Liver (tissue), 9 donors: Measurements from ENCODE around the gene EXOC6B. TPM values are rescaled to one million over a fixed set of nuclear protein-coding genes. Genes with fewer than 3 reads are reported as not detected.

Experiments used
- DNase-seq: peaks from one replicate; pipeline ENCODE4 v3.0.0-alpha.2; 2017; ENCODE audit warnings: low spot score
- H3K27ac ChIP-seq, 2 donors: one replicate each; pipeline ENCODE4 v1.7.0; 2013; ENCODE audit warnings: inconsistent platforms in 2 of 2, low read length in 2 of 2, control low read depth in 1 of 2, low read depth in 1 of 2, mild to moderate bottlenecking in 1 of 2
- H3K27me3 ChIP-seq, 4 donors: one replicate each; pipeline versions ENCODE4 v1.6.1 to v1.7.0; 2013; ENCODE audit warnings: low read length in 3 of 4, inconsistent platforms in 1 of 4, mild to moderate bottlenecking in 1 of 4, moderate library complexity in 1 of 4; ENCODE audit not compliant: control insufficient read depth in 4 of 4, insufficient read depth in 4 of 4
- H3K36me3 ChIP-seq, 4 donors: one replicate each; pipeline versions ENCODE4 v1.6.1 to v1.7.0; 2013; ENCODE audit warnings: low read length in 3 of 4, mild to moderate bottlenecking in 3 of 4, low read depth in 1 of 4, moderate library complexity in 1 of 4; ENCODE audit not compliant: control insufficient read depth in 4 of 4, insufficient read depth in 3 of 4
- H3K4me1 ChIP-seq, 4 donors: one replicate each; pipeline versions ENCODE4 v1.6.1 to v1.7.0; 2013; ENCODE audit warnings: low read length in 3 of 4, mild to moderate bottlenecking in 3 of 4, moderate library complexity in 1 of 4; ENCODE audit not compliant: control insufficient read depth in 4 of 4, insufficient read depth in 4 of 4
- H3K4me3 ChIP-seq, 3 donors: one replicate each; pipeline versions ENCODE4 v1.6.1 to v1.7.0; 2013; ENCODE audit warnings: low read length in 3 of 3, control low read depth in 1 of 3, low read depth in 1 of 3, mild to moderate bottlenecking in 1 of 3
- H3K9ac ChIP-seq, 2 donors: one replicate each; pipeline ENCODE4 v1.7.0; 2013; ENCODE audit warnings: low read length in 2 of 2, mild to moderate bottlenecking in 2 of 2, moderate library complexity in 2 of 2, control low read depth in 1 of 2, low read depth in 1 of 2
- H3K9me3 ChIP-seq, 4 donors: one replicate each; pipeline versions ENCODE4 v1.6.1 to v1.7.0; 2013; ENCODE audit warnings: low read length in 3 of 4; ENCODE audit not compliant: control insufficient read depth in 4 of 4
- EGR1 ChIP-seq, 2 donors: IDR thresholded peaks; 2 replicates each; pipeline ENCODE4 v1.6.1; 2016 to 2018; ENCODE audit warnings: antibody characterized with exemption in 2 of 2, low read depth in 2 of 2
- FOXA1 ChIP-seq: IDR thresholded peaks from 2 replicates; pipeline ENCODE4 v1.6.1; 2016; ENCODE audit warnings: antibody characterized with exemption
- FOXA2 ChIP-seq: IDR thresholded peaks from 2 replicates; pipeline ENCODE4 v1.6.1; 2016; ENCODE audit warnings: antibody characterized with exemption
- HNF4A ChIP-seq, 2 donors: conservative IDR thresholded peaks; 2 replicates each; pipeline ENCODE4 v1.6.1; 2016; ENCODE audit warnings: antibody characterized with exemption in 2 of 2, mild to moderate bottlenecking in 2 of 2
- HNF4G ChIP-seq: IDR thresholded peaks from 2 replicates; pipeline ENCODE4 v1.6.1; 2016; ENCODE audit warnings: antibody characterized with exemption
- JUND ChIP-seq, 2 donors: IDR thresholded peaks; 2 replicates each; pipeline ENCODE4 v1.6.1; 2016; ENCODE audit warnings: antibody characterized with exemption in 2 of 2
- RAD21 ChIP-seq, 2 donors: IDR thresholded peaks; 2 replicates each; pipeline ENCODE4 v1.6.1; 2016; ENCODE audit warnings: antibody characterized with exemption in 2 of 2, mild to moderate bottlenecking in 2 of 2
- RXRA ChIP-seq, 2 donors: IDR thresholded peaks; 2 replicates each; pipeline ENCODE4 v1.6.1; 2017 to 2018; ENCODE audit warnings: antibody characterized with exemption in 2 of 2, mild to moderate bottlenecking in 1 of 2
- SP1 ChIP-seq: IDR thresholded peaks from 2 replicates; pipeline ENCODE4 v1.6.1; 2018; ENCODE audit warnings: antibody characterized with exemption, mild to moderate bottlenecking
- TAF1 ChIP-seq: conservative IDR thresholded peaks from 2 replicates; pipeline ENCODE4 v1.6.1; 2016; ENCODE audit warnings: antibody characterized with exemption, mild to moderate bottlenecking
- WGBS: extraction: QIAGEN DNeasy Blood & Tissue Kit; methylation state at CpG from one replicate; pipeline ENCODE4 v1.1.7; 2013; 5-methylcytosine and 5-hydroxymethylcytosine counted together
- polyA plus RNA-seq, 2 donors: library from polyadenylated mRNA; stranded (reverse) in 1 of 2; unstranded in 1 of 2; fragments of 200-250 nt in 1 of 2; fragments of >200 nt in 1 of 2; fragmentation: Nextera tagmentation in 1 of 2; extraction: Ambion mirVana in 1 of 2; gene quantifications; one replicate each; pipeline versions ENCODE4 v1.2.1 to v1.2.3, GENCODE V29; 2013 to 2015
- total RNA-seq, 2 donors: library from RNA; depleted of rRNA; stranded (reverse); fragments of >200 nt; gene quantifications; one replicate each; pipeline ENCODE4 v1.2.3, GENCODE V29; 2014
- TF ChIP-seq, protein P1 (sequence below): fragments of 150-350 bp; IDR thresholded peaks from 2 replicates; pipeline ENCODE4 v1.5.1; 2017; ENCODE audit warnings: improper control_type of control experiment, low read depth, low read length; ENCODE audit not compliant: missing input control
- TF ChIP-seq, protein P2 (sequence below): IDR thresholded peaks from 2 replicates; pipeline ENCODE4 v1.6.1; 2016; ENCODE audit warnings: antibody characterized with exemption
- donor health status: healthy.
- donor health status: healthy.
- donor health status: healthy.
- donor health status: healthy.
- donor health status: healthy.

The EXOC6B gene
- total and polyA plus RNA-seq, 4 donors = 1.7 to 9.5 (median 5.5) TPM

DNA sequence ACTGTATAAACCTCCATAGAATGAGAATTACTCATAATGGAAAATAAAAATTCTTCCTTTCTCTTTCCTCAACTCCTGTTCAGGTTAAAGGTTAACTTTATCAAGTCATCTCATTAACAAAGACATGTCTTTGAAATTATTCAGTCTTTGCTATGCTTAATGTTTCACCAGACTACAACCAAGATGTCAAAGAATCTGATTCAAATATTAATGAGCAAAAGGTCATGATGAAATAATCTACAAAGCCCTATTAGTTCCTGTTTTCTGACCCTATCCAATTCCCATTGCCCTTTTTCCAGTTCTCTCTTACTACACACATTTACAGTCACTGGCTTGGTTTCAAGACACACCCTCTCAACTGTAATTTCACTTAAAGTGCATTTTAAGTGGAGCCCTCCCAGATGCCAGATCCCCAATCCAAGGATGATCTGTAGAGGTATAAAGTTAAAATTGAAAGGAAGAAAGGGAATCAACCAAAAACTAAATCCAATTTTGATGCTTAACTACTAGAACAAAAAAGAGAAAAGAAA lies 431.2 kb downstream of the EXOC6B start (continued):
- TF ChIP-seq HNF4A (conservative IDR thresholded peaks at IDR 0.05) (no peak), FOXA1 (no peak), EGR1 (IDR thresholded peaks at IDR 0.05; ENCODE audit: low read depth in 2 of 2) (no peak)

DNA sequence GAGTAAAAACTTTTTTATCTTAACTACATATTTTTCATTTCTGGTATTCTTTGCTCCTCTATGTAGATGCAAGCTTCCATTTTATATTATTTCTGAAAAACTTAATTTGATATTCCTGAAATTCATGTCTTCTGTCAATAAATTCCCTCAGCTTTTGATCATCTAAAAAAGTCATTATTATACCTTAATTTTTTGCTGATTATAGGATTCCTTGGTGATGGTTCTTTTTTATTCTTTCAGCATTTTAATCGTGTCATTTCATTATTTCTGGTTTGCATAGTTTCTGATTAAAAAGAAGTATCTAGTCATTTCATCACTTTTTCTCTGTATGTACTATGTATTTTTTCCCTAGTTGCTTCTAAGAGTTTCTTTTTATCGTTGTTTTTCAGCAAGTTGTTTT lies 436.4 kb downstream of the EXOC6B start:
- Histone ChIP-seq H3K9ac (no peak overlapping the region), H3K4me3 (no peak overlapping the region), H3K27ac (no peak overlapping the region), H3K27me3 (no peaks in the 10 kb centered on the region), H3K9me3 (peaks cover 3 to 6% (median 4%) of the 10 kb centered on the region in 4 donors), H3K36me3 (peaks cover 0 to 2% (median 0%) of the 10 kb centered on the region in 4 donors), H3K4me1 (no peaks in the 10 kb centered on the region)
- TF ChIP-seq SP1 (no peak), TAF1 (no peak), EGR1 (IDR thresholded peaks at IDR 0.05; ENCODE audit: low read depth in 2 of 2) (no peak), RXRA (IDR thresholded peaks at IDR 0.05) (no peak), JUND (IDR thresholded peaks at IDR 0.05) (no peak)
- TF ChIP-seq, protein P1, sequence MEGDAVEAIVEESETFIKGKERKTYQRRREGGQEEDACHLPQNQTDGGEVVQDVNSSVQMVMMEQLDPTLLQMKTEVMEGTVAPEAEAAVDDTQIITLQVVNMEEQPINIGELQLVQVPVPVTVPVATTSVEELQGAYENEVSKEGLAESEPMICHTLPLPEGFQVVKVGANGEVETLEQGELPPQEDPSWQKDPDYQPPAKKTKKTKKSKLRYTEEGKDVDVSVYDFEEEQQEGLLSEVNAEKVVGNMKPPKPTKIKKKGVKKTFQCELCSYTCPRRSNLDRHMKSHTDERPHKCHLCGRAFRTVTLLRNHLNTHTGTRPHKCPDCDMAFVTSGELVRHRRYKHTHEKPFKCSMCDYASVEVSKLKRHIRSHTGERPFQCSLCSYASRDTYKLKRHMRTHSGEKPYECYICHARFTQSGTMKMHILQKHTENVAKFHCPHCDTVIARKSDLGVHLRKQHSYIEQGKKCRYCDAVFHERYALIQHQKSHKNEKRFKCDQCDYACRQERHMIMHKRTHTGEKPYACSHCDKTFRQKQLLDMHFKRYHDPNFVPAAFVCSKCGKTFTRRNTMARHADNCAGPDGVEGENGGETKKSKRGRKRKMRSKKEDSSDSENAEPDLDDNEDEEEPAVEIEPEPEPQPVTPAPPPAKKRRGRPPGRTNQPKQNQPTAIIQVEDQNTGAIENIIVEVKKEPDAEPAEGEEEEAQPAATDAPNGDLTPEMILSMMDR = no peak
- 95% methylated on average over 2 of the region's 2 CpGs for WGBS
- no peak for DNase-seq

DNA sequence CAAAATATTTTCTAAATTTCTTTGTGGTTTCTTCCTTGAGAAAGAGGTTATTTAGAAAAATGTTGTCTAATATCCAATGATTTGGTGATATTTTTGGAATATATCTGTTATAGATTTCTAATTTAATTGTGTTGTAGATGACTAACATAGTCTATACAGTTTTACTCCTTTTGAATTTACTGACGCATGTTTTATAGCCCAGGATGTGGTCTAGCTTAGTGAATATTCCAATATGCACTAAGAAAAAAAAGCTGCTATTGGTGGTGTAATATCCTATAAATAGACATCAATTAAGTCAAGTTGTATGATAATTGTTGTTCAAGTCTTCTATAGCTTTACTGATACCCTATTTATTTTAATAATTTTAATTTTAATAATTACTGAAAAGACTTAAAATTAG lies 437.6 kb downstream of the EXOC6B start:
- Histone ChIP-seq H3K27ac (no peak overlapping the region), H3K4me1 (no peaks in the 10 kb centered on the region), H3K9me3 (peaks cover 3 to 6% (median 4%) of the 10 kb centered on the region in 4 donors), H3K4me3 (no peak overlapping the region), H3K27me3 (no peaks in the 10 kb centered on the region), H3K36me3 (peaks cover 0 to 2% (median 0%) of the 10 kb centered on the region in 4 donors), H3K9ac (no peak overlapping the region)
- no peak for DNase-seq
- 95% methylated on average over 1 of the region's 1 CpG for WGBS
- TF ChIP-seq FOXA1 (no peak), RXRA (IDR thresholded peaks at IDR 0.05) (no peak), EGR1 (IDR thresholded peaks at IDR 0.05; ENCODE audit: low read depth in 2 of 2) (no peak), RAD21 (IDR thresholded peaks at IDR 0.05) (no peak), HNF4G (no peak), FOXA2 (no peak), TAF1 (no peak)
- TF ChIP-seq, protein P2, sequence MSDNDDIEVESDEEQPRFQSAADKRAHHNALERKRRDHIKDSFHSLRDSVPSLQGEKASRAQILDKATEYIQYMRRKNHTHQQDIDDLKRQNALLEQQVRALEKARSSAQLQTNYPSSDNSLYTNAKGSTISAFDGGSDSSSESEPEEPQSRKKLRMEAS = no peak

DNA sequence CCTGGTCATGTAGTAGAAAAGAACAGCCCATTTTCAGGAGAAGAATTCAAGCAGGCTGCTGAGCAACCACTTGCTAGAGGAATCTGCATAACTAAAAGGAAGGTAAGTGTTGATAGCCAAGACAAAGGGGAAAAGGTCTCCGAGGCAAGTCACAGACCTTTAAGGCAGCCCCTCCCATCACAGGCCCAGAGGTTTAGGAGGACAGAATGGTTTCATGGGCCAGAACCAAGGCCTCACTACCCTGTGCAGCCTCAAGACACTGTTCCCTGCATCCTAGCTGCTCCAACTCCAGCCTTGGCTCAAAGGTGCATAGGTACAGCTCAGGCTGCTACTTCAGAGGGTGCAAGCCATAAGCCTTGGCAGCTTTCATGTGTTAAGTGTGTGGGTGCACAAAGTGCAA lies 439.5 kb downstream of the EXOC6B start:
- Histone ChIP-seq H3K4me3 (no peak overlapping the region), H3K4me1 (no peaks in the 10 kb centered on the region), H3K36me3 (no peaks in the 10 kb centered on the region), H3K9me3 (peaks cover 3 to 5% (median 4%) of the 10 kb centered on the region in 4 donors), H3K27ac (no peak overlapping the region), H3K27me3 (no peaks in the 10 kb centered on the region), H3K9ac (no peak overlapping the region)
- TF ChIP-seq EGR1 (IDR thresholded peaks at IDR 0.05; ENCODE audit: low read depth in 2 of 2) = no peak
- TF ChIP-seq HNF4A (conservative IDR thresholded peaks at IDR 0.05) = no peak
- TF ChIP-seq, protein P2 = no peak
- no peak for TF ChIP-seq HNF4G
- WGBS = 100% methylated on average over 1 of the region's 1 CpG
- no peak for DNase-seq
